ENCODE measurements around the gene ANKRD50. TPM values are rescaled to one million over a fixed set of nuclear protein-coding genes. Genes with fewer than 3 reads are reported as not detected.

Gene ANKRD50
- total RNA-seq, 6 donors from 2014 or later = 9.2 to 26.5 (median 18.3) TPM

DNA sequence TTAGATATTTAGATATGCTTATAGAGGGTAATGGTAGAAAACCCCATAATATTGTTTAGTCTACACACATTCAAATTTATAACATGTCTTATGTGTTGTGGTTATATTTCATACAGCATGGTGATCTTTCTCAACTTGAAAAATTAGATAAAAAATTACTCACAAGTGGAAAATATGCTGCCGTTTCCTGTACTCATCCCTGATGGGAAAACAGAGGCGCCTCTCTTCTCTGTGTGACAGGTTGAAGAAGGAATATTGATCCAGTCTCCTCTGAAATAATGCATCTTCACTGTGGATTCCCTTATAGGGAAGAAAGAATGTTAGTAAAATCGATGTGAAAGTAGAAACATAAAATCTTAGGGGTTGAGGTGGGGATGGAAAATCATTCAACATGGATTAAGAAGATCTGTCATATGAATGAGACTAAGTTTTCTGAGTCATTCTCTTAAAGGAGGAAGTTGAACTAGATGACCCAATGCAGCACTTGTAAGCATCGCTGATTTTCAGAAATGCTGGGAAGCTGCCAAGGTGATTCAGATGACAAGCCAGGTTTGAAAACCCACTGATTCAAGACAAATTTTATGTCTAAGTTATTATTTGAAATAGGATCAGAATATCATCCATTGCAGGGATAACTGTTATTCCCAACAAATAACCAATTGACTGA is 70.7 kb downstream of the ANKRD50 start:
- H3K4me1 ChIP-seq = peaks cover 0 to 3% (median 0%) of the 10 kb centered on the region in 4 donors
- peak in 1 of 2 donors; percentile 25 for DNase-seq
- no peak overlapping the region for H3K27ac ChIP-seq
- H3K4me3 ChIP-seq = no peak overlapping the region
- TF ChIP-seq POLR2AphosphoS5 (IDR thresholded peaks at IDR 0.05) = no peak
- no peak for TF ChIP-seq EP300 (IDR thresholded peaks at IDR 0.05)
- TF ChIP-seq, protein P1, sequence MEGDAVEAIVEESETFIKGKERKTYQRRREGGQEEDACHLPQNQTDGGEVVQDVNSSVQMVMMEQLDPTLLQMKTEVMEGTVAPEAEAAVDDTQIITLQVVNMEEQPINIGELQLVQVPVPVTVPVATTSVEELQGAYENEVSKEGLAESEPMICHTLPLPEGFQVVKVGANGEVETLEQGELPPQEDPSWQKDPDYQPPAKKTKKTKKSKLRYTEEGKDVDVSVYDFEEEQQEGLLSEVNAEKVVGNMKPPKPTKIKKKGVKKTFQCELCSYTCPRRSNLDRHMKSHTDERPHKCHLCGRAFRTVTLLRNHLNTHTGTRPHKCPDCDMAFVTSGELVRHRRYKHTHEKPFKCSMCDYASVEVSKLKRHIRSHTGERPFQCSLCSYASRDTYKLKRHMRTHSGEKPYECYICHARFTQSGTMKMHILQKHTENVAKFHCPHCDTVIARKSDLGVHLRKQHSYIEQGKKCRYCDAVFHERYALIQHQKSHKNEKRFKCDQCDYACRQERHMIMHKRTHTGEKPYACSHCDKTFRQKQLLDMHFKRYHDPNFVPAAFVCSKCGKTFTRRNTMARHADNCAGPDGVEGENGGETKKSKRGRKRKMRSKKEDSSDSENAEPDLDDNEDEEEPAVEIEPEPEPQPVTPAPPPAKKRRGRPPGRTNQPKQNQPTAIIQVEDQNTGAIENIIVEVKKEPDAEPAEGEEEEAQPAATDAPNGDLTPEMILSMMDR (IDR thresholded peaks at IDR 0.05) = no peak
- no peak for TF ChIP-seq POLR2A (IDR thresholded peaks at IDR 0.05)
- no peaks in the 10 kb centered on the region for H3K36me3 ChIP-seq
- H3K27me3 ChIP-seq = no peaks in the 10 kb centered on the region
- peak in 1 of 2 donors; percentile 36 for ATAC-seq (ENCODE audit: low FRiP score in 2 of 2)
- H3K9me3 ChIP-seq = no peaks in the 10 kb centered on the region
- WGBS, 2 donors = 56 to 65% methylated on average over 4 of the region's 4 CpGs

DNA sequence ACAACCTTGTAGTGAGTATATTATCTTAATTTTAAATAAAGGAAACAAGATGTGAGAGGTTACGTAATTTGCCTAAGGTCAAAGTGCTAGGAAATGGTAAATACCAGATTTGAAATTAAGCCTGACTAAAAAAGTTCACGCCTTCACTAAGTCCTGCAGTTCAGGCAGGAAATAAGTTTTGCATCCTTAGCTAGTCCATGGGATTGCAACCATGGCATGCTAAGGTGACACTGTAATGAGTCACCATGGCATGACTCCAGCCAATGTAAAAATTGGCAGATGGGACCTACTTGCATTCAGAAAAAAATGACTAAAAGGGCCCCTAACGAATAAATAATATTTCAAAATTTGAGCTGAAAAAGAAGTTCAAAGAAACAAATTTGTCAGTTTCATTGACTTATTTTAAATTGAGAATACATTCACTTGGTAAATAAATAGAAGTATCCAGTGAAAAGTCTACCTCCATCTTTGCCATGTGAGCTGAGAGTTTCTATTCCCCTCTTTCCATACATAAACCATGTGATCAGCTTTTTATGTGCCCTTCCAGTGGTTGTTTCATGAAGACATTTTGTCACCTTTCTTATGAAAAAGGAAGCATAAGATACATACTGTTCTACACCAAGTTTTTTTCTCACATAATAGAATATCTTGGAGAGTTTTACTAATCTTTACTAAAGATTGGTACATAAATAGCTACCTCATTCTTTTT is 72.4 kb downstream of the ANKRD50 start:
- Histone ChIP-seq H3K9me3 (no peaks in the 10 kb centered on the region), H3K27me3 (no peaks in the 10 kb centered on the region), H3K4me1 (peaks cover 0 to 3% (median 0%) of the 10 kb centered on the region in 4 donors), H3K27ac (no peak overlapping the region), H3K4me3 (no peak overlapping the region), H3K36me3 (no peaks in the 10 kb centered on the region)
- ATAC-seq (ENCODE audit: low FRiP score in 2 of 2) (no peak), DNase-seq (no peak)
- 80 to 87% methylated on average over 3 of the region's 3 CpGs for WGBS, 2 donors
- TF ChIP-seq POLR2AphosphoS5 (IDR thresholded peaks at IDR 0.05) (no peak), EP300 (IDR thresholded peaks at IDR 0.05) (no peak)
- TF ChIP-seq, protein P1 (IDR thresholded peaks at IDR 0.05) = no peak

DNA sequence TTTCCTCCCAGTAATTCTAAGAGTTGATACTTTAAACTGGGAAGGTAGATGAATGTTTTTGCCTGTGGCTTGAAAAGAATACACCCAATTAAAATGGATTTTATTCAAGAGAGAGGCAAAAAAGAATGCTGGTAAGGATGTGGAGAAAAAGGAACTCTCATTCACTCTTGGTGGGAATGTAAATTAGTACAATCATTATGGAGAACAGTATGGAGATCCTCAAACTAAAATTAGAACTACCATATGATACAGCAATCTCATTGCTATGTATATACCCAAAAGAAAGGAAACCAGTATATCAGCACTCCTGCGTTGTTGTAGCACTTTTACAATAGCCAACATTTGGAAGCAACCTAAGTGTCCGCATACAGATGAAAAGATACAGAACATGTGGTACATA is 75.2 kb downstream of the ANKRD50 start:
- WGBS, 2 donors = 88 to 92% methylated on average over 2 of the region's 2 CpGs

DNA sequence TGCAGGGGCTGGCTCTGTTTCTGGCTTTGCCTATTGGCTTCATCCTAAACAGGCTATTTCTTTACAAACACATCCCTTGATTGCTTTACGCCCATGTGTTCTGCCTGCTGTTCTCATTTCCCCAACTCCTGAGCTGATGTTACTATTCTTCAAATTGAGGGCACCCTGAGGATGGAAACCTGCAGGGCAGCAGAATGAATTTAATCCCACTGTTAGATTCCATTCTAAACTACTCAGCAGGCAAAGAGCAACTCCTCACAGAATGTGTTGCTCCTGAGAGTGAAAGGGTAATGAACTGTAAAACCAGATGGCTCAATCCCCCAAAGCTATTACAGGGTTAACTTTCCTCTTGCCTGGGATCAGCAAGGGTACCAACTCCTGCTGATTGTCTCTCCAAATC is 75.7 kb downstream of the ANKRD50 start:
- Histone ChIP-seq H3K27ac (no peak overlapping the region), H3K4me3 (no peak overlapping the region), H3K9me3 (no peaks in the 10 kb centered on the region), H3K4me1 (peaks cover 0 to 2% (median 1%) of the 10 kb centered on the region in 4 donors), H3K27me3 (no peaks in the 10 kb centered on the region), H3K36me3 (no peaks in the 10 kb centered on the region)
- ATAC-seq (ENCODE audit: low FRiP score in 2 of 2) (no peak), DNase-seq (no peak)
- TF ChIP-seq EP300 (IDR thresholded peaks at IDR 0.05) (no peak), POLR2A (IDR thresholded peaks at IDR 0.05) (no peak), POLR2AphosphoS5 (IDR thresholded peaks at IDR 0.05) (no peak)
- TF ChIP-seq, protein P1 (IDR thresholded peaks at IDR 0.05) = no peak
- 91 to 100% methylated on average over 1 of the region's 1 CpG for WGBS, 2 donors

More for the DNA sequence above, 75.2 kb downstream of the ANKRD50 start:
- TF ChIP-seq POLR2AphosphoS5 (IDR thresholded peaks at IDR 0.05) = no peak
- TF ChIP-seq POLR2A (IDR thresholded peaks at IDR 0.05) = no peak
- TF ChIP-seq, protein P1 (IDR thresholded peaks at IDR 0.05) = no peak
- TF ChIP-seq EP300 (IDR thresholded peaks at IDR 0.05) = no peak
- no peaks in the 10 kb centered on the region for H3K36me3 ChIP-seq
- DNase-seq (no peak), ATAC-seq (ENCODE audit: low FRiP score in 2 of 2) (no peak)
- peaks cover 0 to 3% (median 0%) of the 10 kb centered on the region in 4 donors for H3K4me1 ChIP-seq
- no peaks in the 10 kb centered on the region for H3K9me3 ChIP-seq
- H3K4me3 ChIP-seq = no peak overlapping the region
- no peaks in the 10 kb centered on the region for H3K27me3 ChIP-seq
- no peak overlapping the region for H3K27ac ChIP-seq
